Hepatocyte (in vitro differentiated cells): Measurements from ENCODE around the gene TRIM36.

Experiments
- EZH2 ChIP-seq: fragments of 200-600 bp; sonication (generic); IDR thresholded peaks from 2 replicates; pipeline ENCODE4 v1.6.1; 2016; ENCODE audit warnings: antibody characterized with exemption, mild to moderate bottlenecking, borderline replicate concordance
- EZH2phosphoT487 ChIP-seq: fragments of 200-600 bp; sonication (generic); IDR thresholded peaks from one replicate; pipeline ENCODE4 v1.6.1; 2018; ENCODE audit warnings: antibody characterized with exemption, mild to moderate bottlenecking, low read depth, moderate library complexity; ENCODE audit not compliant: unreplicated experiment, severe bottlenecking
- TF ChIP-seq, protein P1 (sequence below): fragments of 200-600 bp; sonication (generic); IDR thresholded peaks from 2 replicates; pipeline ENCODE4 v1.5.1; 2016; ENCODE audit warnings: antibody characterized with exemption, mild to moderate bottlenecking; ENCODE audit not compliant: poor library complexity

DNA sequence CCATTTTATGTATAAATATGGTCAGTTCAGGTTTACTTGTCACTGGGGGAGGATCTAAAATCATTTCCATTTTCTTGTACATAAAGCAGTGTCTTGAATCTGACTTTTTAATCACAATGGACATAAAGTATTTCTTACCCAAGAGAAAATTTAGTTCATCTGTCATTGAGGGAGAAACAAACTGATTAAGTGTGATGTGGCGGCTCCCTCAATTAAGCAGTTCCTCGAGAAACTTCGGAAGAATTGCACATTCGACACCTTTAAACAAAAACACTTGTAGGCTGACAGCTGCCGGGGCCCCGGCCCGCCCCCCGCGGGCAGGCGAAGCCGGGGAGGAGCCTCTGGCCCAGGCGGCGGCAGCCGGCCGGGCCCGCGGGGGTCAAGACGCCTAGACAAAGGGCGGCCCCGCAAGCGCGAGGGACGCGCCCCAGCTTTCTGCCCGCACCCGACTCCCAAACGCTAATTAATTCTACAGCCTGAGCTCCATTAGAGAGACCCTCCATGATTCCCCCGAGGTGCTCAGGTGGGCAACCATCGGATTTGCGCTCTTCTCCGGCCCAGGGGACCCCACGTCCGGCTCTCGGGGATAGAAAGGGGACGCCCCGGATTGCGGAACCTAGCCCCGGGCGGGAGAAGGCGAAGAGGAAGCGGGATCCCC is 750 bp downstream of the TRIM36 start:
- TF ChIP-seq, protein P1, sequence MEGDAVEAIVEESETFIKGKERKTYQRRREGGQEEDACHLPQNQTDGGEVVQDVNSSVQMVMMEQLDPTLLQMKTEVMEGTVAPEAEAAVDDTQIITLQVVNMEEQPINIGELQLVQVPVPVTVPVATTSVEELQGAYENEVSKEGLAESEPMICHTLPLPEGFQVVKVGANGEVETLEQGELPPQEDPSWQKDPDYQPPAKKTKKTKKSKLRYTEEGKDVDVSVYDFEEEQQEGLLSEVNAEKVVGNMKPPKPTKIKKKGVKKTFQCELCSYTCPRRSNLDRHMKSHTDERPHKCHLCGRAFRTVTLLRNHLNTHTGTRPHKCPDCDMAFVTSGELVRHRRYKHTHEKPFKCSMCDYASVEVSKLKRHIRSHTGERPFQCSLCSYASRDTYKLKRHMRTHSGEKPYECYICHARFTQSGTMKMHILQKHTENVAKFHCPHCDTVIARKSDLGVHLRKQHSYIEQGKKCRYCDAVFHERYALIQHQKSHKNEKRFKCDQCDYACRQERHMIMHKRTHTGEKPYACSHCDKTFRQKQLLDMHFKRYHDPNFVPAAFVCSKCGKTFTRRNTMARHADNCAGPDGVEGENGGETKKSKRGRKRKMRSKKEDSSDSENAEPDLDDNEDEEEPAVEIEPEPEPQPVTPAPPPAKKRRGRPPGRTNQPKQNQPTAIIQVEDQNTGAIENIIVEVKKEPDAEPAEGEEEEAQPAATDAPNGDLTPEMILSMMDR, result no peak
- no peak for TF ChIP-seq EZH2
- no peak for TF ChIP-seq EZH2phosphoT487
